Progenitor cell of endocrine pancreas (in vitro differentiated cells): Measurements from ENCODE around the gene EZR. TPM values are rescaled to one million over a fixed set of nuclear protein-coding genes. Genes with fewer than 3 reads are reported as not detected.

ENCODE experiments used
- DNase-seq: peaks from one replicate; pipeline ENCODE4 v3.0.0; 2021; ENCODE audit warnings: low spot score; ENCODE audit not compliant: unreplicated experiment
- H3K27ac Mint-ChIP-seq: 2 replicates; pipeline ENCODE4 v1.8.0; 2021; ENCODE audit warnings: mild to moderate bottlenecking, moderate library complexity, mixed read lengths
- H3K27me3 Mint-ChIP-seq: 2 replicates; pipeline ENCODE4 v1.8.0; 2021; ENCODE audit warnings: mixed read lengths
- H3K36me3 Mint-ChIP-seq: 2 replicates; pipeline ENCODE4 v1.8.0; 2022; ENCODE audit warnings: mixed read lengths; ENCODE audit not compliant: insufficient read depth
- H3K4me1 Mint-ChIP-seq: 2 replicates; pipeline ENCODE4 v1.8.0; 2021; ENCODE audit warnings: low read depth, mixed read lengths
- H3K4me3 Mint-ChIP-seq: 2 replicates; pipeline ENCODE4 v1.8.0; 2021; ENCODE audit warnings: low read depth, mild to moderate bottlenecking, moderate library complexity, mixed read lengths
- H3K9me3 Mint-ChIP-seq: 2 replicates; pipeline ENCODE4 v1.8.0; 2021; ENCODE audit warnings: low read depth, mixed read lengths
- total RNA-seq: library from RNA; stranded (reverse); gene quantifications from 2 replicates; pipeline ENCODE4 v1.2.1, GENCODE V29; 2021
- TF ChIP-seq, protein P1 (sequence below): fragments of 200-600 bp; sonication (generic); IDR thresholded peaks from one replicate; pipeline ENCODE4 v1.5.0; 2021; ENCODE audit warnings: antibody characterized with exemption, mild to moderate bottlenecking; ENCODE audit not compliant: unreplicated experiment

Gene EZR
- total RNA-seq, 1 donor from 2014 or later, result 258 TPM

DNA sequence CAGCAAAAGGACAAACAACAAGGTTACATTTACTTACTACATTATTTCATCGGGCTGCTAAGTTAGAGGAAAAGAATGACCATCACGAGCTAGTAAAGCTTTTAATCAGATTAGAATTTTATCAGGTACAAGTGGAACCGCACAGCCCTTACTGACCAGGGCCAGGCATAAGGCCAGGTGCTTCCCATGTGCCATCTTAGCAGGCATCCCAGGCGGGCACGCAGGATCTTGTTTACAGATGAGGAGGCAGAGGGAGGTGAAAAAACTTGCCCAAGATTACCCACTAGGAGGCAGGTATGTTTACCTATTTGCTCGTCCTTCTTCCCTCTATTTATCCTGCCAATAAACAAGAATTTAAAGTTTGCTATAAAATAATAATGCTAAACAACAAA, 10.7 kb downstream of the EZR start:
- Mint-ChIP-seq H3K36me3 (peaks cover 37% of the 10 kb centered on the region), H3K4me3 (no peak overlapping the region), H3K4me1 (peaks cover 83% of the 10 kb centered on the region), H3K27me3 (no peaks in the 10 kb centered on the region), H3K27ac (peak overlapping the region; percentile 88), H3K9me3 (no peaks in the 10 kb centered on the region)
- no peak for DNase-seq
- TF ChIP-seq, protein P1, sequence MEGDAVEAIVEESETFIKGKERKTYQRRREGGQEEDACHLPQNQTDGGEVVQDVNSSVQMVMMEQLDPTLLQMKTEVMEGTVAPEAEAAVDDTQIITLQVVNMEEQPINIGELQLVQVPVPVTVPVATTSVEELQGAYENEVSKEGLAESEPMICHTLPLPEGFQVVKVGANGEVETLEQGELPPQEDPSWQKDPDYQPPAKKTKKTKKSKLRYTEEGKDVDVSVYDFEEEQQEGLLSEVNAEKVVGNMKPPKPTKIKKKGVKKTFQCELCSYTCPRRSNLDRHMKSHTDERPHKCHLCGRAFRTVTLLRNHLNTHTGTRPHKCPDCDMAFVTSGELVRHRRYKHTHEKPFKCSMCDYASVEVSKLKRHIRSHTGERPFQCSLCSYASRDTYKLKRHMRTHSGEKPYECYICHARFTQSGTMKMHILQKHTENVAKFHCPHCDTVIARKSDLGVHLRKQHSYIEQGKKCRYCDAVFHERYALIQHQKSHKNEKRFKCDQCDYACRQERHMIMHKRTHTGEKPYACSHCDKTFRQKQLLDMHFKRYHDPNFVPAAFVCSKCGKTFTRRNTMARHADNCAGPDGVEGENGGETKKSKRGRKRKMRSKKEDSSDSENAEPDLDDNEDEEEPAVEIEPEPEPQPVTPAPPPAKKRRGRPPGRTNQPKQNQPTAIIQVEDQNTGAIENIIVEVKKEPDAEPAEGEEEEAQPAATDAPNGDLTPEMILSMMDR, result no peak

DNA sequence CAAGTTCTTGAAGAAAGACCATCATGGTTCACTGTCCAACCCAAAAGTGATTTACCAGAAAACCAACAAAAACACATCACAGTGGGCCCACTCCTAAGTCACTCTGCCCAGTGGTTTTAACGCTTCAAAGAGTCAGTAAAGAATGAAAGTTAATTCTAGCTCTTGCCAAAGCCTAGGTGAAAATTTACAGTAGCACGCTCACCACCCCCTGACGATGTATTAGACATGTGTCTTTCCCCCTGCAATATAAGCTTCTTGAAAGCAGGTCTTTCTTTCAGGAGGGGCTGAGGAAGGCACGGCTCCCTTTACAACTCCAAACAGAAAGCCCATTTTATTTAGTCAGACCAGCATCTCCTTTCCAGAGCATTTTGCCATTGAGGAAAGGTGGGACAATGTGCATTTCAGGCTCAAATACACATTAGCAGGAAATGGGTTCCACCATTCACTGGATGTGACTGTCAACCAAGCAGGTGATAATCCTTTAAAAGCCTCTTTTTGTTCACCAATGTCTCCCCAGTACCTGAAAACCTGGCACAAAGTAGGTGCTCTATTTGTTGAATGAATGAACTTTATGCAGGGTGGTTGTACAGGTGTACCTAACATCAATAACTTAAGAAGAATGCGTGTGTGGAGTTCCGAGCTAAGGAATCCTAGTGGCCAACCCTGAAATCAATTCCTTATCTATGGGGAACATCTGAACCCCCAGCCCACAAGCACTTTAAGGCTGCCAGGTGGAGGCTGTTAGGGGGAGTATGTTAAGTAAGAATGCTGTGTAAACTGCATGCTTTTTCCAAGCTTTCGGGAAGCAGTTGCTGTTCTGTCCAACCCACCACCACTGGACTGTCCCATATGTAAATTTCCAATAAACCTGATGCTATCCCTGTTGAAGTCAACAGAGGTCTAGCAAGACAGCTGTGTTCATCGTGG, 11.4 kb downstream of the EZR start:
- Mint-ChIP-seq H3K27ac (peak overlapping the region; percentile 88), H3K4me1 (peaks cover 79% of the 10 kb centered on the region), H3K4me3 (no peak overlapping the region), H3K27me3 (no peaks in the 10 kb centered on the region), H3K9me3 (no peaks in the 10 kb centered on the region), H3K36me3 (peaks cover 31% of the 10 kb centered on the region)
- TF ChIP-seq, protein P1, result no peak
- DNase-seq, result no peak

DNA sequence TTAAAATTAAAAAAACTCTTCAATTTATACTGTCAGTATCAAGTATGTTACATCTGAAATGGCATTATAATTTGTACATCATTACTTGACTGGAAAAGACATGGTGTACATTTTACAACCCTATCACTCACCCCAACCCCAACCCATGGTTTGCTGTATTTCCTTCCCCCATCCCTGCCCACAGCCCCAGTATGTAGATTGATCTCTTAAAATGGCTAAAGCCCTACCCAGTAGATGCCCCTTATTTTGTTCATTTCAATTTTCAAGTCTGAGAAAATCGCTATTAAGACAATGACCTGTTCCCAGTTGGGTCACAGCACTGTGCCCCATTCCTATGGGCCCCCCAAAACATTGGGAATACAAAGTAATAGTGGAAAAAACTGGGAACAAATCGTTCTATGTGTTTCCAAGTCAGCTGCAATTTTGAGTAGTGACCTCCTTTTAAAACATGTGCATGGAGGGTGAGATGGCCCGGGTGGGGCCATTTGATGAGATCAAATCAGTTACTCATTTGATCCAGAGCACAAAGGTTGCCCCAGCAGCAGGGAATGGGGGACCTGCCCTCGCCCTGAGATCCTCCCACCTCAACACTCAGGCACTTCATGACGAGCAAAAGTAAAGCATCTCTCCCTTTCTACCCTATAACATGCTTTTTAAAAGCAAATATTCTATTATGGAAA, 13.3 kb downstream of the EZR start:
- H3K27me3 Mint-ChIP-seq, result no peaks in the 10 kb centered on the region
- H3K27ac Mint-ChIP-seq, result peak overlapping the region; percentile 94
- H3K4me3 Mint-ChIP-seq, result no peak overlapping the region

DNA sequence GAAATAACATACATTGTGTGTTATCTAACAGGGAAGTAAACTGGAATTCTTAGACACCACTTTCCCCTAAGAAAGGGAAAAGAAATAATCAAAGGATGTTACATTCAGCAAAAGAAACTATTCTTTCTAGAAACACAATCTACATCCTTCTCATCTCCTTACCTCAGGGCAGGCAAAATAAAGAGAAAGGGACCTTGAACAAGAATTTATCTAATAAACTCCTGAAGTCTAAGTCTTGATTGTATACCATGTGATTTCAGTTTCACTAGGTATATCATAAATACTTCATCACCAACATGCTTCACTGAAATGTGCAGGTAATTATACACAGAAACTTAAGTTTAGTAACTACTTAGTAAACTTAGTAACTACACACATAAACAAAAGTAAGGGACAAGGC, 15.0 kb downstream of the EZR start:
- H3K4me3 Mint-ChIP-seq, result peak overlapping the region; percentile 35

More for the DNA sequence above, 13.3 kb downstream of the EZR start:
- Mint-ChIP-seq H3K9me3 (no peaks in the 10 kb centered on the region), H3K36me3 (peaks cover 30% of the 10 kb centered on the region), H3K4me1 (peaks cover 78% of the 10 kb centered on the region)
- TF ChIP-seq, protein P1, result no peak
- DNase-seq, result no peak

DNA sequence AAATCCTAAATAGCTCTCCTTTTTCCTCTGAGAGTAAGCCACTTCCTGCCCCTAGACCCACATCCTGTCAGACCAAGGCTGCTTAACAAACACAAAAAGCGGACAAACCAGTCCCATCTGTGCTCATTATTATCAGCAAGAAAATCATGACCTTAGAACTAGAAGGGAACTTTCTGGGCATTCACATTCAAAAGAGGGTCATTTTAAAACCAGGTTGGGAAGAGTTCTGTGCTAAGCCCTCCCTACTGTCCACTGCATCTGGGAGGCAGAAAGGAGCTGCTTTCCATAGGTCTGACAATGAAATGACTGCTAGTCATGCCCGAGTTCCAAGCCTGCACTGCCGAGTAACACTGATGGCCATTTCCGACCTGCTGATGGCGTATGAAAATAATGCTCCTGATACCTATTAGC, 15.4 kb downstream of the EZR start:
- DNase-seq, result no peak
- TF ChIP-seq, protein P1, result no peak
- H3K27ac Mint-ChIP-seq, result peak overlapping the region; percentile 90
- H3K4me1 Mint-ChIP-seq, result peaks cover 71% of the 10 kb centered on the region
- no peaks in the 10 kb centered on the region for H3K27me3 Mint-ChIP-seq
- H3K36me3 Mint-ChIP-seq, result peaks cover 26% of the 10 kb centered on the region
- no peaks in the 10 kb centered on the region for H3K9me3 Mint-ChIP-seq
- H3K4me3 Mint-ChIP-seq, result peak overlapping the region; percentile 35

More for the DNA sequence above, 15.0 kb downstream of the EZR start:
- TF ChIP-seq, protein P1, result no peak
- Mint-ChIP-seq H3K27ac (peak overlapping the region; percentile 90), H3K9me3 (no peaks in the 10 kb centered on the region), H3K4me1 (peaks cover 70% of the 10 kb centered on the region), H3K27me3 (no peaks in the 10 kb centered on the region), H3K36me3 (peaks cover 26% of the 10 kb centered on the region)
- DNase-seq, result no peak
